Upper lobe of right lung (tissue), 1 donor: Measurements from ENCODE around the gene CENPVL1. TPM values are rescaled to one million over a fixed set of nuclear protein-coding genes. Genes with fewer than 3 reads are reported as not detected.

Experiments used
- ATAC-seq: fragments of 200-7000 bp; cut with Tn5 transposase; one replicate; pipeline ENCODE4 v1.9.1; 2020; ENCODE audit warnings: mild to moderate bottlenecking, moderate library complexity
- DNase-seq: peaks from one replicate; pipeline ENCODE4 v3.0.0-alpha.2; 2020
- H3K27ac ChIP-seq: fragments of 200-600 bp; one replicate; pipeline ENCODE4 v1.8.0; 2022
- H3K27me3 ChIP-seq: fragments of 200-600 bp; one replicate; pipeline ENCODE4 v1.8.0; 2022; ENCODE audit warnings: mild to moderate bottlenecking
- H3K36me3 ChIP-seq: fragments of 200-600 bp; one replicate; pipeline ENCODE4 v1.8.0; 2022
- H3K4me1 ChIP-seq: fragments of 200-600 bp; one replicate; pipeline ENCODE4 v1.8.0; 2022
- H3K4me3 ChIP-seq: fragments of 200-600 bp; one replicate; pipeline ENCODE4 v1.8.0; 2022; ENCODE audit warnings: mild to moderate bottlenecking
- H3K9me3 ChIP-seq: fragments of 200-600 bp; one replicate; pipeline ENCODE4 v1.8.0; 2022
- CTCF ChIP-seq: fragments of 200-600 bp; IDR thresholded peaks from one replicate; pipeline ENCODE4 v1.8.0; 2022; ENCODE audit warnings: antibody characterized with exemption
- intact Hi-C: fragments of 100-400 bp; cut with DNase I; formaldehyde crosslinking; loops from one replicate; pipeline ENCODE4 v1.11.0; 2022
- total RNA-seq: library from RNA; stranded (reverse); fragmentation: NEBNext Ultra II Directional; extraction: Animal tissue kit (Norgen Biotek cat#: 25700); gene quantifications from one replicate; pipeline ENCODE4 v1.2.1, GENCODE V29; 2021
- donor health status: DM: no; HTN: yes; CAD: no; lungs with severe emphysema.

CENPVL1 gene
- total RNA-seq, 1 donor from 2014 or later, result not detected

DNA sequence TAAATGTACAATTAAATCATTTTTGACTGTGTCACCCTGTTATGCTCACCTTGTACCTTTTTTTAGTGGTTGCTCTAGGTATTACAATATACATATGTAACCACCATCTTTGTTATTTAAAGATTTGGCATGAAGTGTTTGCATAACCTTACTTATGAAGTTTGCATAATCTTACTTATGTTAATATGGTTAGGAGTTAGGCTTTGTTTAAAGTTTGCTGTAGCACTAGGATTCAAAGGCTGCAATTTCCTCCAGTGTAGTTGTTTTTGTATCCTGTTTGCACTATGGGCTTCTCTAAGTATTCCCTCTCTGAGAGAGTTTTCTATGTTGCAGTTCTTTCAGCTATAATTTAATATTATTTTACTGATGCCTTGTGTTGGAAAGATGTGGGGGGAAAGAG, 17.9 kb downstream of the CENPVL1 start:
- no peaks in the 10 kb centered on the region for H3K9me3 ChIP-seq
- no peaks in the 10 kb centered on the region for H3K4me1 ChIP-seq
- ATAC-seq (no peak), DNase-seq (no peak)
- intact Hi-C loops, result no loop called here
- no peak overlapping the region for H3K4me3 ChIP-seq
- no peak for TF ChIP-seq CTCF
- H3K27me3 ChIP-seq, result no peaks in the 10 kb centered on the region
- H3K36me3 ChIP-seq, result no peaks in the 10 kb centered on the region
- H3K27ac ChIP-seq, result no peak overlapping the region

DNA sequence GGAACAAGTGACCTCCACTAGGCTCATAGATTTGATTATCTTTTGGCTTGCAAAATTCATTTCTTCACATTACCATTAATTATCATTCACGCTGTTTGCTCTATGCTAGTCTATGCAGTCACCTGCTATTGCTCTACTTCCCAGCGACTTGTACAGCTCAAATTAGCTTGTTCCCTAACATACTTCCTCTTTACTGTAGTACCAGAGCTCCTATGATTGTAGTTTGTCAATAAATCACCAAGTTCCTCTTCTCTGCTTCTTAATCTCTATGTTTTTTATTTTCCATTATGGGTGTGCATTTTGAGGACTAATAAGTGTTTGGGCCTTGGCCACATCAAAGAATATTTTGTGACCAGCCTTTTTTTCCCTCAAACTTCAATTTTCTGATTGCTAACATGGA, 26.8 kb downstream of the CENPVL1 start:
- TF ChIP-seq CTCF, result no peak
- H3K36me3 ChIP-seq, result no peaks in the 10 kb centered on the region
- DNase-seq (no peak), ATAC-seq (peak; percentile 64)
- H3K27me3 ChIP-seq, result no peaks in the 10 kb centered on the region
- no peak overlapping the region for H3K4me3 ChIP-seq
- intact Hi-C loops, result no loop called here
- H3K4me1 ChIP-seq, result no peaks in the 10 kb centered on the region
- H3K27ac ChIP-seq, result no peak overlapping the region
- H3K9me3 ChIP-seq, result no peaks in the 10 kb centered on the region

GRCh38 chrX:51742586-51742985, 32.3 kb downstream of the CENPVL1 start:
- peak overlapping the region; percentile 74 for H3K27ac ChIP-seq
- ATAC-seq (no peak), DNase-seq (no peak)
- no peak for TF ChIP-seq CTCF
- peak overlapping the region; percentile 61 for H3K4me3 ChIP-seq
- no peaks in the 10 kb centered on the region for H3K36me3 ChIP-seq
- H3K9me3 ChIP-seq, result no peaks in the 10 kb centered on the region
- no peaks in the 10 kb centered on the region for H3K4me1 ChIP-seq
- intact Hi-C loops, result no loop called here
- H3K27me3 ChIP-seq, result no peaks in the 10 kb centered on the region

DNA sequence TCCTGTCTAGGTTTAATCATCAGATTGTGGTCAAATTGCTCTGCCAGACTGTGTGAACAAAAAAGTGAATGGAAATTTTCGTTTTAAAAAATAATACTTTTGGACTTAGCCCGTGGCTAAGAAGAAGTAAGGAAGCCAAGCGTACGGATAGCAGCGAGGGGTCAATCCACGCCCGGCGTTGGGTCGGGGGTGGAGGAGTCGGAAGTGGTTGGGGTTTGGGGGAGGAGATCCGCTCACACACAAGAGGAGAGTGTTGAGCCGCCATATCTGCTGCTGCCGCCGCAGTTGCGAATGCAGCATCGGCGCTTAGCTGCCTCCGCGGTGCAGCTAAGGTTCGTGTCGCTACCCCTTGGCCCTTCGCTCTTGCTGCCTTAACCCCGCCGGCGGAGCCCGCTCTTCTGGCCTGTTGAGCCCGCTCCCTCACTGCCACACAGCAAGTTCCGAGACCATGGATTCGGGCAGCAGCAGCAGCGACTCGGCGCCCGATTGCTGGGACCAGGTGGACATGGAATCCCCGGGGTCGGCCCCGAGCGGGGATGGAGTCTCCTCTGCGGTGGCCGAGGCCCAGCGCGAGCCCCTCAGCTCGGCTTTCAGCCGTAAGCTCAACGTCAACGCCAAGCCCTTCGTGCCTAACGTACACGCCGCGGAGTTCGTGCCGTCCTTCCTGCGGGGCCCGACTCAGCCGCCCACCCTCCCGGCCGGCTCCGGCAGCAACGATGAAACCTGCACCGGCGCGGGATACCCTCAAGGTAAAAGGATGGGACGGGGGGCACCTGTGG, 33.1 kb downstream of the CENPVL1 start, which contains the start of gene GSPT2:
Gene GSPT2 (plus strand): TSS at position 264 of the 779 bp plus-strand sequence. CDS start 185 bp downstream, at position 449.
- Histone ChIP-seq H3K9me3 (no peaks in the 10 kb centered on the region), H3K36me3 (no peaks in the 10 kb centered on the region), H3K4me3 (peak within 1 kb of the TSS; percentile 61), H3K27me3 (no peaks in the 10 kb centered on the region), H3K4me1 (no peaks in the 10 kb centered on the region), H3K27ac (peak within 1 kb of the TSS; percentile 74)
- no peak for TF ChIP-seq CTCF
- intact Hi-C loops, result no loop called here
- ATAC-seq (peak; percentile 99), DNase-seq (peak; percentile 85)

GRCh38 chrX:51747671-51748070, 37.4 kb downstream of the CENPVL1 start:
- no peak for TF ChIP-seq CTCF
- no peaks in the 10 kb centered on the region for H3K4me1 ChIP-seq
- H3K27me3 ChIP-seq, result no peaks in the 10 kb centered on the region
- intact Hi-C loops, result no loop called here
- ATAC-seq, result no peak
- H3K36me3 ChIP-seq, result no peaks in the 10 kb centered on the region
- H3K9me3 ChIP-seq, result no peaks in the 10 kb centered on the region
- no peak overlapping the region for H3K4me3 ChIP-seq
- H3K27ac ChIP-seq, result no peak overlapping the region
- no peak for DNase-seq
